ENCODE data around the gene SYDE1.

SYDE1 gene

DNA sequence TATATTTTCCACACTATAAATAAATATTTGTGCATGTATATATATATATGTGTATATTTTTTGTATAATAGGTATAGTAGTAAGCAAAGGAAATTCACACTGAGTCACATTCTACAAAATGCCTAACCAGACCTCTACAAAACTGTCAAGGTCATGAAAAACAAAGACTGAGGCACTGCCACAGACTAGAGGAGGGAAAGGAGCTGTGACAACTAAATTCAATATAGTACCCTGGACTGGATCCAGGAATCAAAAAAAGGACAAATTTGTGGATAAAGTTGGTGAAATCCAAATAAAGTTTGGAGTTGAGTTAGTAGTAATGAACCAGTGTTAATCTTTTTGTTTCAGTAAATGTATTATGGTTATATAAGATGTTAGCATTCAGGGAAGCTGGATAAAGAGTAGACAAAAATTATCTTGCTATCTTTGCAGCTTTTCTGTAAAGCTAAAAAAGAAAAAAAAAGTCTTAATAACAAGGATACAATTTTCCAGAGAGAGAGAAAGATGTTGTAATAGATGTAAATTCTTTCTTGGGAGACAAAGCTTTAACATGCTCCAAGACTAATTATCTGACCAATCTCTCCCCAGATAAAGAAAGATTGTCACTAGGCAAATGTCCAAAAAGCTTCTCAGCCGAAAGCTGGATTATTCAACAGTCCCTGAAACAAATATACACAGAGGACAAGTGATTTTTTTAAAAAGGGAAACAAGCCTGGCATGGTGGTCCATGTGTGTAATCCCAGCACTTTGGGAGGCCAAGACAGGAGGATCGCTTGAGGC, 19.1 kb downstream of the SYDE1 start:
- Histone ChIP-seq H3K4me1 (ENCODE audit: control insufficient read depth, insufficient read depth, low read length) (no peaks in the 10 kb centered on the region; the same call in 1 of the 2 replicates), H3K4me3 (ENCODE audit: low read length) (no peak overlapping the region; the same call in 1 of the 2 replicates), H3K27ac (ENCODE audit: low read length) (no peak overlapping the region), H3K27me3 (ENCODE audit: control insufficient read depth, insufficient read depth, low read length) (no peaks in the 10 kb centered on the region), H3K9me3 (ENCODE audit: control insufficient read depth, insufficient read depth, low read length) (no peaks in the 10 kb centered on the region), H3K36me3 (ENCODE audit: control insufficient read depth, insufficient read depth, low read length) (peaks cover 9% of the 10 kb centered on the region)
- no peak for DNase-seq (ENCODE audit: low read depth, low spot score)
- whole genome bisulfite sequencing (ENCODE audit: insufficient coverage, insufficient read length) = no CpG with 5 or more reads among the region's 2 CpGs

DNA sequence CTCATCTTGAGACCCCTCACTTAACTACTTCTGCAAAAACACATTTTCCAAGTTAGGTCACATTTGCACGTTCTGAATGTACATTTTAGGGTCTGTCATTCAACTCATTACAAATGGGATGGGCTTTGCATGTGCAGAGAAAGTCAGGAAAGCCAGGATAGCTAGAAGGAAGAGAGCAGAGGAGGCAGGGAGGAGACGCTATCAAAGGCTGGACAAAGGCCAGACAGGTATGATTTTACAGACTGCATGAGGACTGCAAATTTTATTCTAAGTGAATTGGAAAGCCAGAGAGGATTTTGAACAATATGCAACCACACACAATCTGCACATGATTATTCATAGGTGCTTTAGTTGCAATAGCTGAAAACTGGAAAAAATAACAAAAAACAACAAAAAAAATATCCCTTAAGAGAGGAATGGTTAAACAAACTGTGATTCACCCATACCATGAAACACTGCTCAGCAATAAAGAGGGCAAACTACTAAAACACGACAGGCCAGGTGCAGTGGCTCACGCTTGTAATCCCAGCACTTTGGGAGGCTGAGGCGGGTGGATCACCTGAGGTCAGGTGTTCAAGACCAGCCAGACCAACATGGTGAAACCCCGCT, 21.1 kb downstream of the SYDE1 start:
- no CpG with 5 or more reads among the region's 6 CpGs for whole genome bisulfite sequencing (ENCODE audit: insufficient coverage, insufficient read length)
- Histone ChIP-seq H3K36me3 (ENCODE audit: control insufficient read depth, insufficient read depth, low read length) (peaks cover 1% of the 10 kb centered on the region; the same call in 1 of the 2 replicates), H3K4me3 (ENCODE audit: low read length) (no peak overlapping the region), H3K27me3 (ENCODE audit: control insufficient read depth, insufficient read depth, low read length) (no peaks in the 10 kb centered on the region), H3K4me1 (ENCODE audit: control insufficient read depth, insufficient read depth, low read length) (no peaks in the 10 kb centered on the region; the same call in 1 of the 2 replicates), H3K27ac (ENCODE audit: low read length) (no peak overlapping the region), H3K9me3 (ENCODE audit: control insufficient read depth, insufficient read depth, low read length) (no peaks in the 10 kb centered on the region)
- DNase-seq (ENCODE audit: low read depth, low spot score) = no peak

- no peak overlapping the region for H3K4me3 ChIP-seq (ENCODE audit: low read length)
- no CpG with 5 or more reads among the region's 16 CpGs for WGBS (ENCODE audit: insufficient coverage, insufficient read length)
These were observed 22.8 kb downstream of the SYDE1 start for GRCh38 chr19:15129856-15130585.

GRCh38 chr19:15136234-15136954, 29.2 kb downstream of the SYDE1 start:
- Histone ChIP-seq H3K9me3 (ENCODE audit: control insufficient read depth, insufficient read depth, low read length) (peaks cover 4% of the 10 kb centered on the region; the same call in 1 of the 2 replicates), H3K27me3 (ENCODE audit: control insufficient read depth, insufficient read depth, low read length) (no peaks in the 10 kb centered on the region), H3K4me1 (ENCODE audit: control insufficient read depth, insufficient read depth, low read length) (no peaks in the 10 kb centered on the region), H3K36me3 (ENCODE audit: control insufficient read depth, insufficient read depth, low read length) (no peaks in the 10 kb centered on the region), H3K4me3 (ENCODE audit: low read length) (no peak overlapping the region), H3K27ac (ENCODE audit: low read length) (no peak overlapping the region)
- no peak for DNase-seq (ENCODE audit: low read depth, low spot score)
- WGBS (ENCODE audit: insufficient coverage, insufficient read length) = no CpG with 5 or more reads among the region's 2 CpGs

More at GRCh38 chr19:15129856-15130585, 22.8 kb downstream of the SYDE1 start:
- no peaks in the 10 kb centered on the region for H3K27me3 ChIP-seq (ENCODE audit: control insufficient read depth, insufficient read depth, low read length)
- no peak for DNase-seq (ENCODE audit: low read depth, low spot score)
- H3K9me3 ChIP-seq (ENCODE audit: control insufficient read depth, insufficient read depth, low read length) = no peaks in the 10 kb centered on the region
- H3K36me3 ChIP-seq (ENCODE audit: control insufficient read depth, insufficient read depth, low read length) = no peaks in the 10 kb centered on the region
- no peak overlapping the region for H3K27ac ChIP-seq (ENCODE audit: low read length)
- H3K4me1 ChIP-seq (ENCODE audit: control insufficient read depth, insufficient read depth, low read length) = no peaks in the 10 kb centered on the region

DNA sequence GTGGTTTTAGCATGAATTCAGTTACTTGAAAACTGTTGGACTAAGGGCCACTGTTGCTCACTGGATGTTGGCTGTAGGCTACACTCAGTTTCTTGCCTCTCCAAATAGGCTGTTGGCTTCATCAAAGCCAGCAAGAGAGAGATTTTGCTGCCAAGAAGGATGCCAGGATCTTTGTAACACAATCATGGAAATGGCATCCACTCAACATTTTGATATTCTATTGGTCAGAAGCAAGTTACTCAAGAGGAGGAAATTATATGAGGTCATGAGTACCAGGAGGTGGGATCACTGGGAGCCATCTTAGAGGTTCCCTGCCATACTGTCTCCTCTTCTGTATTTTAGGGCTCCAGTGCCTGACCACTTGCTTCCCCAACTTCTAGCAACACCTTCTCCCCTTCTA, 30.6 kb downstream of the SYDE1 start:
- no peak for DNase-seq (ENCODE audit: low read depth, low spot score)
- H3K4me3 ChIP-seq (ENCODE audit: low read length) = no peak overlapping the region
- no peaks in the 10 kb centered on the region for H3K36me3 ChIP-seq (ENCODE audit: control insufficient read depth, insufficient read depth, low read length)
- no peaks in the 10 kb centered on the region for H3K4me1 ChIP-seq (ENCODE audit: control insufficient read depth, insufficient read depth, low read length)
- no peaks in the 10 kb centered on the region for H3K27me3 ChIP-seq (ENCODE audit: control insufficient read depth, insufficient read depth, low read length)
- no peak overlapping the region for H3K27ac ChIP-seq (ENCODE audit: low read length)
- peaks cover 4% of the 10 kb centered on the region; the same call in 1 of the 2 replicates for H3K9me3 ChIP-seq (ENCODE audit: control insufficient read depth, insufficient read depth, low read length)

DNA sequence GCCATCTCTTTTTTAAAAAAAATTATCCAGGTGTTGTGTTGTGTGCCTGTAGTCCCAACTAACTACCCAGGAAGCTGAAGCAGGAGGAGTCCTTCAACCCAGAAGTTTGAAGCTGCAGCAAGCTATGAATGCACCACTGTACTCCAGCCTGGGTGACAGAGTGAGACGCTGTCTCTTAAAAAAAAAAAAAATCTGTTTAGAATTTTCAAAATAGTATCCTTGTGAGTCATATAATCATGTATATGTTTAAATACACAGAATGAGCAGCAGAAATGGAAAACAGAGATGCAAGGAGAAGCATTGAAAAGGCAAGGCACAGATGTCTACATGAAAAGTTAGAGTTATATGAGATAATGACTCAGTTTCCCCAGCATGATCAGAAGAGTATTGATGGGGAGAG, 31.2 kb downstream of the SYDE1 start:
- Histone ChIP-seq H3K4me3 (ENCODE audit: low read length) (no peak overlapping the region), H3K36me3 (ENCODE audit: control insufficient read depth, insufficient read depth, low read length) (no peaks in the 10 kb centered on the region), H3K27me3 (ENCODE audit: control insufficient read depth, insufficient read depth, low read length) (no peaks in the 10 kb centered on the region), H3K4me1 (ENCODE audit: control insufficient read depth, insufficient read depth, low read length) (no peaks in the 10 kb centered on the region), H3K9me3 (ENCODE audit: control insufficient read depth, insufficient read depth, low read length) (peaks cover 4% of the 10 kb centered on the region; the same call in 1 of the 2 replicates), H3K27ac (ENCODE audit: low read length) (no peak overlapping the region)
- no peak for DNase-seq (ENCODE audit: low read depth, low spot score)
- WGBS (ENCODE audit: insufficient coverage, insufficient read length) = no CpG with 5 or more reads among the region's 1 CpG

DNA sequence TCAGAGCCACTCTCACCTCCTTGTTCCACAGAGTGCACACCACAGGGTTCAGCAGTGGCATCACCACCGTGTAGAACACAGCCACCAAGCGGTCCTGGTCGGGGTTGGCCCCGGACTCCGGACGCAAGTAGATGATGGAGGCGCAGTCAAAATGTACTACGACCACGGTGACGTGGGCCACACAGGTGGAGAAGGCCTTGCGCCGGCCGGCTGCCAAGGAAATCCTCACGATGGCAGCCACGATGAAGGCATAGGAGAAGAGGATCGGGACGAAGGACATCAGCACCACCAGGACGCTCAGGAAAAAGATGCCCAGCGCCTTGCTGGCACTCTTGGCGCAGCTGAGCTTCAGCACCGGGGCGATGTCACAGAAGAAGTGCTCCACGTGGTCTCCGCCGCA, 33.9 kb downstream of the SYDE1 start:
- no peaks in the 10 kb centered on the region for H3K27me3 ChIP-seq (ENCODE audit: control insufficient read depth, insufficient read depth, low read length)

DNA sequence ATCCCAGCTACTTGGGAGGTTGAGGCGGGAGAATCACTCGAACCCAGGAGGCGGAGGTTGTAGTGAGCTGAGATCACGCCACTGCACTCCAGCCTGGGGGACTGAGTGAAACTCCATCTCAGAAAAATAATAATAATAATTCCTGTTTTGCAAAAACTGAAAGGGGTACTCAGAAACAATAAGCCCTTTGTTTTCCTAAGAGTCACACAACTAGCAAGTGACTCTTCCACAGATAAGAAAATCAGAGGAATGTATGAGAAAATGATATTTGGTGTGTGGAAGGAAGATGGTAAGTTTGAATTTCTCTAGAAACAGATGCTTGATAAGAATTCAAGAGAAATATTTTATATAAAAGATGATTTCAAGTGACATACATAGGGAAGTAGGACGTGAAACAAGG, 35.1 kb downstream of the SYDE1 start:
- DNase-seq (ENCODE audit: low read depth, low spot score) = no peak
- no peak overlapping the region for H3K4me3 ChIP-seq (ENCODE audit: low read length)
- no peaks in the 10 kb centered on the region for H3K4me1 ChIP-seq (ENCODE audit: control insufficient read depth, insufficient read depth, low read length)
- H3K27ac ChIP-seq (ENCODE audit: low read length) = no peak overlapping the region
- WGBS (ENCODE audit: insufficient coverage, insufficient read length) = no CpG with 5 or more reads among the region's 5 CpGs
- peaks cover 4% of the 10 kb centered on the region; the same call in 1 of the 2 replicates for H3K9me3 ChIP-seq (ENCODE audit: control insufficient read depth, insufficient read depth, low read length)
- no peaks in the 10 kb centered on the region for H3K27me3 ChIP-seq (ENCODE audit: control insufficient read depth, insufficient read depth, low read length)
- H3K36me3 ChIP-seq (ENCODE audit: control insufficient read depth, insufficient read depth, low read length) = no peaks in the 10 kb centered on the region

More for the DNA sequence above, 33.9 kb downstream of the SYDE1 start:
- H3K36me3 ChIP-seq (ENCODE audit: control insufficient read depth, insufficient read depth, low read length) = no peaks in the 10 kb centered on the region
- H3K27ac ChIP-seq (ENCODE audit: low read length) = no peak overlapping the region
- no peak overlapping the region for H3K4me3 ChIP-seq (ENCODE audit: low read length)
- no peak for DNase-seq (ENCODE audit: low read depth, low spot score)
- peaks cover 4% of the 10 kb centered on the region; the same call in 1 of the 2 replicates for H3K9me3 ChIP-seq (ENCODE audit: control insufficient read depth, insufficient read depth, low read length)
- H3K4me1 ChIP-seq (ENCODE audit: control insufficient read depth, insufficient read depth, low read length) = no peaks in the 10 kb centered on the region
- no CpG with 5 or more reads among the region's 25 CpGs for WGBS (ENCODE audit: insufficient coverage, insufficient read length)

GRCh38 chr19:15144046-15144646, 36.9 kb downstream of the SYDE1 start:
- Histone ChIP-seq H3K4me1 (ENCODE audit: control insufficient read depth, insufficient read depth, low read length) (no peaks in the 10 kb centered on the region), H3K36me3 (ENCODE audit: control insufficient read depth, insufficient read depth, low read length) (no peaks in the 10 kb centered on the region), H3K4me3 (ENCODE audit: low read length) (no peak overlapping the region), H3K27me3 (ENCODE audit: control insufficient read depth, insufficient read depth, low read length) (no peaks in the 10 kb centered on the region), H3K9me3 (ENCODE audit: control insufficient read depth, insufficient read depth, low read length) (no peaks in the 10 kb centered on the region), H3K27ac (ENCODE audit: low read length) (no peak overlapping the region)
- no peak for DNase-seq (ENCODE audit: low read depth, low spot score)
- WGBS (ENCODE audit: insufficient coverage, insufficient read length) = no CpG with 5 or more reads among the region's 1 CpG

- no peak for DNase-seq (ENCODE audit: low read depth, low spot score)
- Histone ChIP-seq H3K9me3 (ENCODE audit: control insufficient read depth, insufficient read depth, low read length) (no peaks in the 10 kb centered on the region), H3K4me1 (ENCODE audit: control insufficient read depth, insufficient read depth, low read length) (no peaks in the 10 kb centered on the region)
These were observed 39.9 kb downstream of the SYDE1 start for GRCh38 chr19:15147090-15147489.

More at GRCh38 chr19:15147090-15147489, 39.9 kb downstream of the SYDE1 start:
- H3K4me3 ChIP-seq (ENCODE audit: low read length) = no peak overlapping the region
- H3K27me3 ChIP-seq (ENCODE audit: control insufficient read depth, insufficient read depth, low read length) = no peaks in the 10 kb centered on the region
- no peak overlapping the region for H3K27ac ChIP-seq (ENCODE audit: low read length)
- H3K36me3 ChIP-seq (ENCODE audit: control insufficient read depth, insufficient read depth, low read length) = no peaks in the 10 kb centered on the region
- WGBS (ENCODE audit: insufficient coverage, insufficient read length) = no CpG with 5 or more reads among the region's 1 CpG

Data from iPS DF 6.9 (cell line).